GM19351 (cell line): ENCODE data around the gene NCAN.
"Not testable (repeated sequence)": the region's sequence is repeated elsewhere in the genome, so short reads cannot be mapped to it uniquely, and the experiment has no call there.

Experiments used
- ATAC-seq: cut with Tn5 transposase; IDR thresholded peaks from one replicate; pipeline ENCODE4 v1.9.1; 2021; ENCODE audit warnings: mild to moderate bottlenecking, moderate library complexity; ENCODE audit not compliant: unreplicated experiment

The NCAN gene

DNA sequence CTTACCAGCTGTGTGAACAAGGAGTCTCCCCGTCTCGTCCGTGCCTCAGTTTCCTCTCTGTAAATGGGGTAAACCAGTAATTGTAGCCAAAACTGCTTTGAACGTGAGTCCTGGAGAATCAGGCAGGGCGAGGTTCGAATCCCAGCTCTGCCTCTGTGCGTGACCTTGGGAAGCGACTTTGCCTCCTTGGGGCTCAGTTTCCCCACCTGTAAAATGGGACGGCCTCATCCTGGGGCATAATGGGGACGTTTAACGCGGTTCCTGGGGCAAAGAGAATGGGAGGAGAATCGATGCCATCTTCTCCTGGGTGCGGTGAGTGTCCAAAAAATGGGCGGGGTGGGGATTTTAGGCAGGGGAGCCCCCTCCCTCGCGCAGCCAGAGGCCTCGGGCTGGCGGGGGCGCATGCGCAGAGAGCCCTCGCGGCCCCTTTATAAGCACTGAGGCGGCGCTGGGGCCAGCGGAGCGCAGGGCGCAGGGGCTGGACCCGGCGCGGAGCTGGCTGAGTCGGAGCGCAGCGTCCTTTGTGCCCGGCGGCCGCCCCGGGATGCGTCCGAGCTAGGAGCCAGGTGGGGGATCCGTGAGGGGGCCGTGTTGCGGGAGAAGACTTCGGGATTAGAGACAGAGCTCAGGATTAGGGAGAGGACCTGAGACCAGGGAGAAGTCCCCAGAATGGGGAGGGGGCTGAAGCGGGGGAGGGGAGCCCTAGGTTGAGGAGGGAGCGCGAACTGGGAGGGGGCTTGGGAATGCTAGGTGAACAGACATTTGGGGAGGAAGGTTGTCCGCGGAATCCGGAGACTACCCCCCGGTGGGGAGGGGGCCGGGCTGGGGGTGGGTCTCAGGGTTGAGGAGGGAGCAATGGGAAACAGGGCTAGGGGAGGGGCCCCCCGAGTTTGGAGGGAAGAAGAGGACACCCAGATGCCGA is at the start of gene NCAN:
Gene NCAN (plus strand): TSS at position 460 of the 922 bp plus-strand sequence. CDS start 4,996 bp downstream, outside the sequence.
- no peak for ATAC-seq

DNA sequence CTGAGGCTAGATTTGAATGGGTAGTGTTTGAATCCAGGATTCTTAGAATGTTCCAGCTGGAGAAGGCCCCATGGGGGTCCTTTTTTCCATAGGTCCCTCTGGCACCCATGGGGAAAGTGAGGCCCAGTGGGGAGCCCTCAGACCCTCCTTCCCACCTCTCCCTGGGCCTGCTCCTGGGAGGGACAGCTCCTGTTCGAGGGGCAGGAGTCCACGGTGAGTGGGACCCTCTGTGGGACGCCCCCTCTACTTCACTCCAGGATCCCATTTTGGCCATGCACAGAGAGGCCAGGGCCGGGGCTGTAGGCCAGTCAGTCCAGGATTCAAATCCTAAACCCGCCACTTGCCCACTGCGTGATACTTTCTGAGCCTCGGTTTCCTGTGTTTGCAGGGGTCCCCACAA is 49.3 kb upstream of the NCAN start:
- no peak for ATAC-seq

DNA sequence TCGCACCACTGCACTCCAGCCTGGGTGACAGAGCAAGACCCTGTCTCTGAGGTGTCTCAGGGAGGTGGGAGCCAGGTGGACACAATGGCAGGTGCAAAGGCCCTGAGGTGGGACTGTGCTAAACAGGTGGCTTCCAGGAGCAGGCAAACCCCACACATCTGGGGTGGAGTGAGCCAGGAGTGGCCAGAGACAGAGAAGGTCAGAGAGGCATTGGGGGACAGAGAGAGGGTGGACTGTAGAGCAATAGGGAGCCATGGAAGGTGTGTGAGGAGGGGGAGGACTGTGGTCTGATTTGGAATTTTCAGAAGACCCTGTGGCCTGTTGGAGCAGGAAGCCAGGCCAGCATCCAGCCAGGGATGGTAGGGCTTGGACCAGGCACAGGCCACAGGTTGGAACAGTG is 46.4 kb upstream of the NCAN start:
- no peak for ATAC-seq

DNA sequence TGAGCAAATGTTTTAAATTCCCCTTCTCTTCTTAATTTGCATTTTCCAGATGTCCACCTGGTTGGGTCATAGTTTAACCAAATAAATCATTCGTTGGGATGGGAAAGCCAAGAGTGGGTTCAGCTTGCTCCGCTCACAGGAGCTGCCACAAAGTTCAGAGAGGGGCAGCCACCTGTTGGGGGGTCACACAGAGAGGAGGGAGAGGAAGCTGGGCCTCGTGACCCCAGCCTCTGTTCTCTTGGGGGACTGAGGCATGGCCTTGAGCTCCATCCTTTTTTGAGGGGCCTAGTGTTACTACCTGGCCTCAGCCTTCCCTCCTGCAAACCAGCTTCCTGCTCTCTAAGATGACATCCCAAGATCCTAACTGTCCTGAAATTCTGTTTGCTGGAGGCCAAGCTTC is 44.1 kb upstream of the NCAN start:
- ATAC-seq: no peak

DNA sequence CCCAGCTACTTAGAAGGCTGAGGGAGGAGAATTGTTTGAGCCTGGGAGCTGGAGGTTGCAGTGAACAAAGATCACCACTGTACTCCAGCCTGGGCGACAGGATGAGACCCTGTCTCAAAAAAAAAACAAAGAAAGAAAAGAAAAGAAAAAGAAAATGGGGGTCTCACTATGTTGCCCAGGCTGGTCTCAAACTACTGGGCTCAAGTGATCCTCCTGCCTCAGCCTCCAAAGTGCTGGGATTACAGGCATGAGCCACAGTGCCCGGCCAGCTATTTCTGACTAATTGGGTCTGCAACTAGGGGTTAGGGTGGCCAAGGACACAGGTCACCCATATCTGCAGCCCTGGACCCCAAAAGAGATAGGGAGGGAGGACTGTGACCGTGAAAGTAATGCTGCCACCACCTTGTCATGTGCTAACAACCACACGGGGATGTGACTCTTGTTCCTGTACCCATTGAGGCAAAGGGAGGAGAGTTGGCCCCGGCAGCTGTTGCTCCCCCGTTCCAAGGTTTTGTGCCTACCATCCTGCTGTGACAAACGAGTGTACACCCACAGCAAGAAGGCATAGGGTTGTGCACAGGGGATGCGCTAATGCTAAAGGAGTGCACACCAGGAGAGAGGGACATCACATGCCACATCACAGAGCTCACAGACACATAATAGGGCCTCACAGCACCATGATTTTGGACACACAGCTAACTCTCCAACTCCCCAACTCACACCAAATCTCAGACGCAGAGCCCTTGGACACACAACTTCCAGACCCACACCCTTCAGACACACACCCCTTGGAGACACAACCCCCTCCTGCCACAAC is 42.3 kb upstream of the NCAN start:
- ATAC-seq: no peak

DNA sequence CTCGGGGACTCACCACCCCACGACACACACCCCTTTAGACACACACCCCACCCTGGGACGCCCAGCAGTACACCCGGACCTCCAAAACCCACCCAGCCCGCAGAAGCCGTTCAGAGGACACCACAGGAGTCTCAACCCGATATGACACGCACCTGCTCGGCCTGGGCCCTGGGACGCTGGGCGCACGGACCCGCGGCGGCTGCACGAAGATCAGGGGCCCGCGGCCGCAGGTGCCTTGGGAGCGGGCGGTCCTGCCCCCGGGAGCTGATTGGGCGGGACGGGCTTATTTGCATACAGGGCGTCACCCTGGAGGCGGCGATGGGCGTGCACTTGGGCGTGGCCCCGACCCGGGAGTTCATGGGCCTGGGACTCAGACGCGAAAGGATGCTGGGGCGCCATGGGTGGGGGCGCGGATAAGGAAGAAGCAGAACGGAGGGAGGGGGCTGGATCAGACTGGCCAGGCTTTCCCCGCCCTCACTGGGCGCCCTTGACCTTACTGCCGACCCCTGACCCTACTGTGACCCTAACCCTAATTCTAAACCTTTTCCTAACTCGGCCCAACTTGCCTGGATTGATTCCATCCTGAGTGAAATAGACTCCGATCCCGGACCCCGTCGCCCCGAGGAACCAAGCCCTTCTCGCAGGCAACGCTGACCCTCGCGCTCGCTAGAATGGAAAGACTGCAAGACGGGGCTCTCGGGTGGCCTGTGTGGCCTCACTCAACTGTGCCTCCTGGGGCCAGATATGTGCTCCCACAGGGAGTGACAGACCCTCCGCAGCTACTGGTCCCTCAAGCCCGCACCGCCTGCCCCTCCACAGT is 41.5 kb upstream of the NCAN start, which contains the start of gene MEF2B:
Gene MEF2B (minus strand): TSS at position 211 of the 820 bp plus-strand sequence. CDS start 19,528 bp downstream, outside the sequence.
- peak; percentile 89 for ATAC-seq

DNA sequence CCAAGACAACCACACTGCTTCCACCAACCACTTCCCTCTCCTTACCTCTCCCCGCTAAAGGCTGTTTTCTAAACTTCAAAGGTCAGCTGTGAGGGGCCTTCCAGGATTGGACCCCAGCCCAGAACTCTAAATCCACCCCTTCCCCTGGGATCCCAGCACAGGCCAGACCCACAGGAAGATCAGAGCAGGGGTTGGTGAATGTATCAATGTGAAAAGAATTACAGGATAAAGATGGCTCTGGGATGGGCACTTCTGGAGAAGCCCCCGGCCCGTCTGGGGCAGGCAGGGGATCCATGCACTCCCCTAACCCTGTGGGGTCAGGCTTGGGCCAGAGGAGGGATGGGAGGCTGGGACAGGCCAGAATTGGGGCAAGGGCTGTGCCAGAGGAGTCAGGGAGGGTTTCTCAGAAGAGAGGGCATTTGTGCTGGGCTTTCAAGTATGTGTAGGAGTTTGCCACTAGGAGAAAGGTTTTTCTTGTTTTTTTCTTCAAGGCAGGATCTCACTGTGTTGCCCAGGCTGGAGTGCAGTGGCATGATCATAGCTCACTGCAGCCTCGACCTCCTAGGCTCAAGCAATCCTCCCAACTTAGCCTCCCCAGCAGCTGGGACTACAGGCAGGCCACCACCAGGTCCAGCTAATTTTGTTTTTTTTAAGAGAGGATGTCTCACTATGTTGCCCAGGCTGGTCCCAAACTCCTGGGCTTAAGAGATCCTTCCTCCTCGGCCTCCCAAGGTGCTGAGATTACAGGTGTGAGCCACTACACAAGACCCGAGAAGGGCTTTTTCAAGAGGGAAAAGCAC is 40.7 kb upstream of the NCAN start:
- ATAC-seq: no peak

DNA sequence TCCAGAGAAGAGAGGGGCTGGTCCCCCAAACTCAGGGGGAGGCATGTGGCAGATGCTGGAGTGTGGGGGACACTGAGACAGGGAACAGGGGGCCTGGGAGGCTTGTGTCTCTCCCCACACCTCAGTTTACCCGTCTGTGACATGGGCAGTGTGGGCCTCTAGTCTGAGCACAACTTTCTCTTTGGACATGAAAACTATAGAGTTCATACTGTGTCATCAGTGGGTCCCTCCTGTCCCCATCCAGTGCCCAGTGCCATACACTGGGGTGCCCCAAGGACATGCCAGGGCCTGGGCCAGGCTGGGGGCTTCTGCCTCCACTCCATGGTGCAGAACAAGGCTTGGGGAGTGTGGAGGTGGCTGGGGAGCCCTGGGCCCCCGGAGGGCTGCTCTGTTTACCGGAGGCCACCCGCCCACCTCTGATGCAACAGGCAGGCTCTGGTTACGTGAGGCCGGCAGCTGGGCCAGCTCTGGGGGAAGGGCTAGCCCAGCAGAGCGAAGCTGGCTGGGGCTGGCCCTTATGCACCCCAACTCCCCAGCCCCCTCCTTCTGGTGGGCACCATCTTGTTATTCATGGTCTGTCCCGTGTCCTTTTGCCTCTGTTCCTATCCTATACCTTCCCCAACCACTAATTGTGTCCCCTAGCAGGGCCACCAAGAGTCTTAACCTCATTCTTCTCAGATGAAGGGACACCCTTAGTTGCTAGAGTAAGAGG is 39.8 kb upstream of the NCAN start:
- ATAC-seq: no peak

DNA sequence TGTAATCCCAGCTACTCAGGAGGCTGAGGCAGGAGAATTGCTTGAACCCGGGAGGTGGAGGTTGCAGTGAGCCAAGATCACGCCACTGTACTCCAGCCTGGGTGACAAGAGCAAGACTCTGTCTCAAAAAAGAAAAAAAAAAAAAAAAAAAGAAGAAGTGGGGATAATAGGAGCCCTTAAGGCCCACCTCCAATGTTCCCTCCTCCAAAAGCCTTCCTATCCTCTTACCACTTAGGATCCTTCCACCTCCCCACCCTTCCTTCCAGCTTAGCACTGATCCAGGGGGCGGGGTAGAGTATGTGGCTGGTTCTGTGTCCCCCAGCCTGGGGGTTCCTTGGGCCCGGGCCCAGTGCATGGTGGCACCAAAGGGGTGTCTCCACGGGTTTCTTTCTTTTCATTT is 38.5 kb upstream of the NCAN start:
- ATAC-seq: not testable (repeated sequence)

DNA sequence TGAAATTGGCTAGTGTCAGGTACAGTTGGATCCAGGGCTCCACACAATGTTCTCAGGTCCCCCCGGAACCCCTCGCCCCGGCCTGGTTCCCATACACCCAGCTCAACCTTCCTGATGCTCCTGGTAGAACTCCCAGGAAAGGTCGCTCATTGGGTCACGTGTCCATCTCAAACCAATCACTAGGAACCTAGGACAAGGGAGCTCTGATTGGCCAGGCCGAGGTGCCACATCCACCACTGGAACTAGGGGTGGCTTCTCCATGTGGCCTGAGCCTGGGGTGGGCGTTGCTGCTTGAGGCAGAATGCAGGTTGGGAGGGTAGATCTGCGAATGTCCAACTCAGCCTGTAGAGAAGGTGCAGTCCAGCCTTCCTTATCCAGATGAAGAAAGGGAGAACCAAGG is 34.8 kb upstream of the NCAN start:
- ATAC-seq: no peak

DNA sequence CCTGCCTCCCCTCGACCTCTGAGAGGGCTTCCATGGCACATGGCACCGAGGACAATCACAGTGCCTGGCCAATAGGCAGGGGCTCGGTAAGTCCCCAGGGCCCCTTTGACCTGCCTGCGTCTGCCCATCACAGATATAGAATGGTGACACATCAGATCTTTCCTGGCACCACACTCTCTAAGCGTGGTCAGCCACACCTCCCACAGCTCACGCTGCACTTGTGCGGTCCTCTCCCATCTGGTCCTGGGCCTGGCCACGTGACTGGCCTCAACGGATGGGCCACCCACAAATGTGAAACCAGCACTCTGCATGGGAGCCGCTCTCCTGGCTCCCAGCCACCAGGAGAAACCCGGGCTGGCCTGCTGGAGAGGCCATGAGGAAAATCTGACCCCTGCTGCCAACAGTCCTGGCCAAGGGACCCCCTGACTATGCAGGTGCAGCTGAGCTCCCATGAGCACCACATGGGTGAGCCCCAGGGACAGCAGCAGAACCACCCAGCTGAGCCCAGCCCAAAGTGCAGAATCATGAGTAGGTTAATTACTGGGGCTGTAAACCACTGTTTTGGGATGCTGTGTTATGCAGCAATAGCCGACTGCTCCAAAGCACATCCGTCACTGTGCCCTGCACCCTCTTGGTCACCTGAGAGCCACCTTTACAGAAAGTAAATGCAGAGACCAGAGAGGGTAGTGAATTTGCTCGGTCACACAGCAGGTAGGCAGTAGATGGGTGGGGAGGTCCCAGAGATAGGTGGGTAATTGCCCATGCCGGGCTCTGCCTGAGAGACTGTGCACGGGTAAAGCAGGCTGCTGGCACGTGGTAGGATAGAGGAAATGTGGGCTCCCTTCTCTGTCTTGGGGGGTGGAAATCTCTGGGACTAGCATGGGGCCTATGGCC is 32.0 kb upstream of the NCAN start:
- ATAC-seq: no peak

DNA sequence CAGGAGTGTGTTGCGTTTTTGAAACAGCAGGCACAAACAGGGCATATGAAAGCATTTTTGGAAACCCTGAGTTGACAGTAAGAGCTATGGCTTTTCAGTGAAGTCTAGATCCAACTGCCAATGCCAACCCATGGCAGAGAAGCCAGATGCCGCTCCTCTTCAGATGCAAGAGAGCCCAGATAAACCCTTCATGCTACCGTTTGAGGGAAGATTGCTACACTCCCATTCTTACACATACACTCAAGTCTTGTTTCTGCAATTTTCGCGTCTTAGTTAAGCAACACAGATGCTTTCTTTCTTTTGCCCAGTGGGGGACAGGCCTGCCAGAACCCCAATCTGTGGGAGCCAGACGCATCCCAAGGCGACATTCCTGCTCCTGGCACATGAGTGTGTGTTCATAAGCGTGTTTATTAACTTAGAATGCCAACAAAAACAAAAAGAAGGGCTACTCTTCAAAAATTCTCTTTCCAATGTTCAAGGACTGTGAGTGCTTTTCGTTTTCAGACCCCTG is 30.2 kb upstream of the NCAN start:
- ATAC-seq: no peak

DNA sequence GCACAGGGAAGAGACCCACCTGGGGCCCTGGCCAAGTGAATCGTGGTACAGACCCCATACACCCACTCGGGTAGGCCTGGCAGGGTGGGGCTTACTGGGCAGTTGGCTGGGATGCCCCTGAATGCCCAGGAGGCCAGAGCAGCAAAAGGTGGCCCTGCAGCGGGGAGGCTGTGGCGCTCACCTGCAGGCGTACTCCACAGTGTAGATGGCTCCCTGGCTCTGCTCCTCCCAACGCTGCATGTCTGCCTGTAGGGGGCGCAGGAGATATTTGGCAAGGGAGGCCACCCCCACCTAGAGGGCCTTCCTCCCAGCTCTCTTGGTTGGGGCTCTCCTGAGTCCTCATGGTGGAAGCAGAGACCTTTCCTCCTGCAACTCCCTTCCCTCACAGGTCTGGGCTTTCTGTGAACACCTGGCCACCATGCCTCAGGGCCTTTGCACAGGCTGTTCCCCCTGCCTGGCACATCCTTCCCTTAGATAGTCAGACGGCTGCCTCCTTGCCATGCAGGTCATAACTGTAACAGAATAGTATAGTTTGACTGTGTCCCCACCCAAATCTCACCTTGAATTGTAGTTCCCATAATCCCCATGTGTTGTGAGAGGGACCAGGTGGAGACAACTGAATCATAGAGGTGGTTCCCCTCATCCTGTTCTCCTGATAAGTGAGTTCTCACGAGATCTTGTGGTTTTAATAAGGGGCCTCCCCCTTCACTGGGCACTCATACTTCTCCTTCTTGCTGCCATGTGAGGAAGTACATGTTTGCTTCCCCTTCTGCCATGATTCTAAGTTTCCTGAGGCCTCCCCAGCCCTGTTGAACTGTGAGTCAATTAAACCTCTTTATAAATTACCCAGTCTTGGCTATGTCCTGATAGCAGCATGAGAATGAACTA is 25.7 kb upstream of the NCAN start:
- no peak for ATAC-seq

DNA sequence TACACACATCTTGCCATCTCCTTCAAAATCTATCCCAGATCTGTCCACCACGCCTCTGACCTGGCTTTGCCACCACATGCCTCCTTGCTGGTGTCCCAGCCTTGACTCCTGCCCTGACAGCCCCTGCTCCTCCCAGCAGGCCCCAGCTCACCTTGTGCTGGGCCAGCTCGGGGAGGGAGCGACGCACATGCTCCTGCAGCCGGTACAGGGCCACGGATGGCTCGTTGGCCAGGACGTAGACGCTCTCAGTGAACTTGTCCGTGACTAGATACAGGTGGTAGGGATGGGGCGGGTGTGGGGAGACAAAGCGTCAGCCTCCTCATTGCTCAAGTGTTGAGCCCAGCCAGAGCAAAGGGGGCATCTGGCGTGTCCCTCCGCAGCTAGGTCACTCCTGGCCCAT is 25.0 kb upstream of the NCAN start:
- ATAC-seq: no peak

DNA sequence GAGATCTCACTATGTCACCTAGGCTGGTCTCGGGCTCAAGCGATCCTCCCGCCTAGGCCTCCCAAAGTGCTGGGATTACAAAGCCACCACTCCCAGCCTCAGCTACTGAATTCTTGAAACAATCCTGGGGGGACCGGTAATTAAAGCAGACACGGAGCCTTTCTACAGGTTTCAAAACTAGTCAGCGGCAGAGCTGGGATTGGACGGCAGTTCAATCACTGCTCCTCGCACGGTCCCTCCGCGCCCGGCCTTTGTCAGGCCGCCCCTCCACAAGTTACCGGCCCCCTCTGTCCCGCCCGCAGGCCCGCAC is 20.0 kb upstream of the NCAN start:
- no peak for ATAC-seq

DNA sequence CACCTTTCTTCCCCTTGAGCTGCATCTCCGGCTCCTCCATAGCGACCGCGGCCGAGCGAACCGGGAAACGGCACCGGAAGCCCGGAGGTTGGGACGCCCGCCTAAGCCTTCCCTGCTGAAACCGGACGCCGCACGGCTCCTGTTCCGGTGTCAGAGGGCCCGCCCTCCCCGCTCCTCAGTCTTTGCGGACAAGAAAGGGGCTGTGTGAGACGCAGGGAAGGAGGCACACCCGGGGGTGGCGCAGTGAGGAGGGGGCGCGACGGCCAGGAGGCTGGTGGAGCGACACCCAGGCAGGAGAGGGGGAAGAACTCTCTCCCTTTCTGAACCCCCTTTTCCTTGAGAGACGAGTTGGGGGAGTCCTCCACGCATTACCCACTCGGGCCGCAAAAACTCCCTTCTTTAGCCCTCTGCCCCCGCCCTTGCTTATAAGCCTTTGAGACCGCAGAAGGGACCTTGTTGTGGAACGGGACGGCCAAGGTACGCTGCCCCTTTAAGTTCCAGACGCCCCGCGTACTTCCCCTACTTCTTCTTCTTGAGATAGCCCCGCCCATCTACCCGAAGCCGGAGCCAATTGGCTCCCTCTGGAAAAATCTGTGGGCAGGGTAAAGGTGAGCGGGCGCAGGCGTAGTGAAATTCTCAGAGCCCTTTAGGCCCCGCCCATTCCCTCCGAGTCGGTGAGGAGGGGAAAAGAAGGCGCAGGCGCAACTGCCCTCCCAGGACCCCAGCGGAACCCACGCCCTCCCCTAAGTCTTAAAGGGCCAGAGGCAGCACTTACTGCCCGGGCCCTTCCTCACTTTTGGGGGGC is 19.5 kb upstream of the NCAN start, which contains the start of the genes BORCS8 and RFXANK:
Gene BORCS8 (minus strand): TSS at position 75 of the 805 bp plus-strand sequence. CDS start 35 bp downstream, at position 40.
Gene RFXANK (plus strand): TSS at position 181 of the 805 bp plus-strand sequence. CDS start 1,689 bp downstream, outside the sequence.
- ATAC-seq: peak; percentile 85
